HG02610 (cell line): Measurements from ENCODE around the gene UGT1A8.

ENCODE experiments used
- ATAC-seq: cut with Tn5 transposase; IDR thresholded peaks from one replicate; pipeline ENCODE4 v1.9.1; 2021; ENCODE audit warnings: mild to moderate bottlenecking, moderate library complexity; ENCODE audit not compliant: unreplicated experiment

Gene UGT1A8

GRCh38 chr2:233758141-233758540 is 140.7 kb downstream of the UGT1A8 start:
- no peak for ATAC-seq

- no peak for ATAC-seq
Measured at GRCh38 chr2:233758849-233759248, 141.4 kb downstream of the UGT1A8 start.

DNA sequence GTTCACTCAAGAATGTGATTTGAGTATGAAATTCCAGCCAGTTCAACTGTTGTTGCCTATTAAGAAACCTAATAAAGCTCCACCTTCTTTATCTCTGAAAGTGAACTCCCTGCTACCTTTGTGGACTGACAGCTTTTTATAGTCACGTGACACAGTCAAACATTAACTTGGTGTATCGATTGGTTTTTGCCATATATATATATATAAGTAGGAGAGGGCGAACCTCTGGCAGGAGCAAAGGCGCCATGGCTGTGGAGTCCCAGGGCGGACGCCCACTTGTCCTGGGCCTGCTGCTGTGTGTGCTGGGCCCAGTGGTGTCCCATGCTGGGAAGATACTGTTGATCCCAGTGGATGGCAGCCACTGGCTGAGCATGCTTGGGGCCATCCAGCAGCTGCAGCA is 142.6 kb downstream of the UGT1A8 start, which contains the start of gene UGT1A1:
TSS of gene UGT1A1 (plus strand) at position 228 of the 400 bp plus-strand sequence. CDS start at position 246, 18 bp downstream.
- no peak for ATAC-seq

DNA sequence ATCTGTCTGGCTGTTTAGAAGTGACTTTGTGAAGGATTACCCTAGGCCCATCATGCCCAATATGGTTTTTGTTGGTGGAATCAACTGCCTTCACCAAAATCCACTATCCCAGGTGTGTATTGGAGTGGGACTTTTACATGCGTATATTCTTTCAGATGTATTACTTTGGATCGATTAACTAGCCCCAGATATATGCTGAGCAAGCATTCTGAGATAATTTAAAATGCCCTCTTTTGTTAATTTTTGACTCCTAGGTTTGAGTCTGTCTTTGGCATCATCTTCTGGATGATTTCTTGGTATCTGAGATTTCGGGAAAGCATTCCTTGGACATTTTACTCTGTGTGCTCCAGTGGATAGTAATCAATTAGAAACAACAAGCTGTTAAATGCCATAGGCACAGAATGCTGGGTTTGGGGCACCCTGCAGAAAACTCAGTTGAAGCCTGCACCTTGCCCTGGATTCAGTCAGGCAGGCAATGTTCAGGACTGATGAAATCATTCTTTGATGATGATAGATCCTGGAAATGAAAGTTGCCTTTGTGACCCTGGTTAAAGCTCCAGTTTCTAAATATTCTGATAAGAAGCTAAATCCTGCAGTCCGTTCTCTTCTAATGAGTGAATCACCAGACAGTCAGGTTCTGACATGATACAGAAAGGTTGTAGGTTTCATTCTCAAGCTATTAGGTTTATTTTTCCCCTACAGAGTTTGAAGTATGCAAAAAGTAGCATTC is 143.8 kb downstream of the UGT1A8 start:
- ATAC-seq = no peak

- ATAC-seq = no peak
Measured at GRCh38 chr2:233764264-233764663, 146.8 kb downstream of the UGT1A8 start.

- no peak for ATAC-seq
Measured at GRCh38 chr2:233764761-233765160, 147.3 kb downstream of the UGT1A8 start.

DNA sequence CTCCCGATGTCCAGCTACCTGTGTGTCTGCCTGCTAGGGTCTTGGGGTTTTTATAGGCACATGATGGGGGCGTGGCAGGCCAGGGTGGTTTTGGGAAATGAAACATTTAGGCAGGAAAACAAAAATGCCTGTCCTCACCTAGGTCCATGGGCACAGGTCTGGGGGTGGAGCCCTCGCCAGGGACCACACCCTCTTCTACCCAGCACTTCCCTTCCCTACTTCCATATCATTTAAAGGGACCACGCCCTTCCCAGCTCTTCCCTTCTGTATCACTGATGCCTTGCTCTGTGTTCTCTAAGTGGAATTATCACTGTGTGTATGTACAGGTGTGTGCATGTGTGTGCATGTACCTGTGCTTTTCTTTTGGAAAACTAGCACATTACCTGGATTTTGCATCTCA is 149.0 kb downstream of the UGT1A8 start:
- no peak for ATAC-seq

DNA sequence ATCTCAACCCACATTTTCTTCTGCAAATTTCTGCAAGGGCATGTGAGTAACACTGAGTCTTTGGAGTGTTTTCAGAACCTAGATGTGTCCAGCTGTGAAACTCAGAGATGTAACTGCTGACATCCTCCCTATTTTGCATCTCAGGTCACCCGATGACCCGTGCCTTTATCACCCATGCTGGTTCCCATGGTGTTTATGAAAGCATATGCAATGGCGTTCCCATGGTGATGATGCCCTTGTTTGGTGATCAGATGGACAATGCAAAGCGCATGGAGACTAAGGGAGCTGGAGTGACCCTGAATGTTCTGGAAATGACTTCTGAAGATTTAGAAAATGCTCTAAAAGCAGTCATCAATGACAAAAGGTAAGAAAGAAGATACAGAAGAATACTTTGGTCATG is 150.6 kb downstream of the UGT1A8 start:
- ATAC-seq = no peak

DNA sequence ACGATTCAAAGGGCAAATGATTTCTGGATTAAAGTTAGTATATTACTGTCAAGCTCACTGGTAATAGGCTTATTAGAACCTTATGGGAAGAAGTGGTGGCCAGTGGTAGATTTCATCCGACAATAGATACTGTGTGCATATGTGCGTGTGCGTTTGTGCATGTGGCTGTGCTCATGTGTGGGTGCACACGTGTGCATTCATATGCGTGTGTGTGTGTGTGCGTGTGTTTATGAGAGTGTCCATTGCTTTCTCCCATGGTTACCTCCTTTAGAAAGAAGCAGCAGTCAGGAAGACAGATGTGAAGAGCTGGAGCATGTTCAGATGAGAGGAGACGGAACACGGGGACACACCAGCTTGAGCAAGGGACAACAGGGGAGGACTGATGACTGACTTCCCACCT is 151.8 kb downstream of the UGT1A8 start:
- no peak for ATAC-seq

DNA sequence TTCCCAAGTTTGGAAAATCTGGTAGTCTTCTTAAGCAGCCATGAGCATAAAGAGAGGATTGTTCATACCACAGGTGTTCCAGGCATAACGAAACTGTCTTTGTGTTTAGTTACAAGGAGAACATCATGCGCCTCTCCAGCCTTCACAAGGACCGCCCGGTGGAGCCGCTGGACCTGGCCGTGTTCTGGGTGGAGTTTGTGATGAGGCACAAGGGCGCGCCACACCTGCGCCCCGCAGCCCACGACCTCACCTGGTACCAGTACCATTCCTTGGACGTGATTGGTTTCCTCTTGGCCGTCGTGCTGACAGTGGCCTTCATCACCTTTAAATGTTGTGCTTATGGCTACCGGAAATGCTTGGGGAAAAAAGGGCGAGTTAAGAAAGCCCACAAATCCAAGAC is 154.7 kb downstream of the UGT1A8 start:
- ATAC-seq = no peak

DNA sequence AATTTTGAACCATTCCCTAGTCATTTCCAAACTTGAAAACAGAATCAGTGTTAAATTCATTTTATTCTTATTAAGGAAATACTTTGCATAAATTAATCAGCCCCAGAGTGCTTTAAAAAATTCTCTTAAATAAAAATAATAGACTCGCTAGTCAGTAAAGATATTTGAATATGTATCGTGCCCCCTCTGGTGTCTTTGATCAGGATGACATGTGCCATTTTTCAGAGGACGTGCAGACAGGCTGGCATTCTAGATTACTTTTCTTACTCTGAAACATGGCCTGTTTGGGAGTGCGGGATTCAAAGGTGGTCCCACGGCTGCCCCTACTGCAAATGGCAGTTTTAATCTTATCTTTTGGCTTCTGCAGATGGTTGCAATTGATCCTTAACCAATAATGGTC is 155.2 kb downstream of the UGT1A8 start:
- ATAC-seq = no peak

- ATAC-seq = no peak
Measured at GRCh38 chr2:233773854-233774253, 156.4 kb downstream of the UGT1A8 start.

DNA sequence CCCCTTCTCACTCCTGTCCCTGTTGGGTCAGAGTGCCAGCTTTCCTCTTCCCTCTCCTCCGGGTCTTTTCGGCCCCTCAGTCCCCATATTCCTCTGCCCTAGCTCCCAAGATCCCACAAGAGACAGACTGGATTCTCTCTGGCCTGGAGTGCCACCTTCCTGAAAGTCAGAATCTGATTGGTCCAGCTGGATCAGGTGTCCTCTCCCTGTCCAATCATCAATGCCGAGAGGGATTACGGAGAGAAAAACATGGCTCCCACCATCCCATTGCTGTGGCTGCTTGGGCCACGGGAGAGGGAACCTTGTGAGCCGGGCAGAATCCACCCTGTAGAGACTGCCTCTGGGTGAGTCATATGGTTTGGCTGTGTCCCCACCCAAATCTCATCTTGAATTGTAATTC is 158.0 kb downstream of the UGT1A8 start:
- no peak for ATAC-seq

- no peak for ATAC-seq
Measured at GRCh38 chr2:233778030-233778429, 160.6 kb downstream of the UGT1A8 start, which contains the start of gene MROH2A. MROH2A (plus strand) TSS chr2:233778330; CDS start chr2:233779359, 1,029 bp downstream.

DNA sequence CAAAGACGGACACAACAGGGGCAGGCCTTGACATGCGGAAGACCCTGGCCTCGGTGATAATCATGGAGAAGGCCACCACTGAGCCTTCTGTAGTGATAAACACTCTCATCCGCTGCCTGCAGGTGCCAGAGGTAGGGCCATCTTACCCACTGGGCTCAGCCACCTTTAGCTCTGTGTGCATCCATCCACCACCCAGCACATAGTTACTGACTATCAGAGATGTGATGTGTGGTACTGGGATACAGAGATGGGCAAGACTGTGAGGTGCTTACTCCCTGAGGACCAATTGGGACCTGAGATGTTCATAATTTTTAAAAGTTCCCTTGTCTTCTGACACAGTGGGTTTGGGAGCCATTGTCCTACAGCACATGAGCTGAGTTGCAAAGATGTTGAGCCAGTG is 162.3 kb downstream of the UGT1A8 start:
- no peak for ATAC-seq

GRCh38 chr2:233780771-233781170 is 163.3 kb downstream of the UGT1A8 start:
- no peak for ATAC-seq

- no peak for ATAC-seq
Measured at GRCh38 chr2:233789554-233789953, 172.1 kb downstream of the UGT1A8 start.

GRCh38 chr2:233791151-233791882 is 173.9 kb downstream of the UGT1A8 start:
- ATAC-seq = no peak

GRCh38 chr2:233791883-233792329 is 174.5 kb downstream of the UGT1A8 start:
- no peak for ATAC-seq

DNA sequence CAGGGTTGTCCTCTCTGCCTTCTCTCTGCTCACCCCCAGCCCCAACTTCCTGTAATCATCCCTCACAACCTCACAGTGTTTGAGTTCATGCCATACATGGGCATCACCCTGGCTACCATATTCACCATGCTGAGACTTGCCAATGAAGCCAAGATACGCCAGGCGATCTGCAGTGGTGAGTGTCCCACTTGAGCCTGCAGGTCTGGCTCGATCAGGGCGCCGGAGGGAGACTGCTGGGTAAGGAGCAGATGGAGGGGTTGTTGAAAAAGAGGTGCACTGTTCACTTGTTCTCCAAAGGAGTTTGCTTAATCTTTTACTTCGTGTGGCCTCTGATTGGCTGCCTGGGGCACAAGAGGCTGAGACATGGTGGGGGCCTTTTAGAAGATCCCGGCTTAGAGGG is 175.3 kb downstream of the UGT1A8 start:
- ATAC-seq = no peak

- no peak for ATAC-seq
Measured at GRCh38 chr2:233793465-233794127, 176.2 kb downstream of the UGT1A8 start.
